IMR-90 (cell line): ENCODE results near the gene ZXDC. TPM values are rescaled to one million over a fixed set of nuclear protein-coding genes. Genes with fewer than 3 reads are reported as not detected.
A peak's percentile ranks its signal among the peaks of the same experiment; 100 is the strongest.

ENCODE experiments used
- ATAC-seq: fragments of 200-7000 bp; cut with Tn5 transposase; 2 replicates; pipeline ENCODE4 v1.9.1; 2020; ENCODE audit warnings: low read depth, mild to moderate bottlenecking, moderate library complexity
- BruUV-seq: library from RNA; stranded (reverse); fragments of 400-500 nt; replicated peaks from 2 replicates; lab custom pipeline; 2021; lab: Mats Ljungman, UMichigan
- CTCF ChIA-PET: fragments of 300-600 bp; formaldehyde crosslinking; extraction: SDS; loops from one replicate; lab custom pipeline; 2021; ENCODE audit warnings: antibody characterized with exemption; lab: Yijun Ruan, JAX
- POLR2A ChIA-PET: fragments of 300-600 bp; sonication (Branson Sonifier 250); formaldehyde crosslinking; loops from one replicate; lab custom pipeline; 2022; ENCODE audit warnings: antibody characterized with exemption; ENCODE audit not compliant: unreplicated experiment; lab: Charles Lee
- DNase-seq: peaks from one replicate; pipeline ENCODE4 v3.0.0; 2013
- H2AFZ ChIP-seq: replicated peaks from 2 replicates; pipeline ENCODE3; 2013; ENCODE audit warnings: low read length, mild to moderate bottlenecking; ENCODE audit not compliant: poor library complexity
- H2AK5ac ChIP-seq: 2 replicates; pipeline ENCODE4 v1.6.1; 2013; ENCODE audit warnings: low read depth, low read length, inconsistent platforms
- H2AK9ac ChIP-seq: replicated peaks from 2 replicates; pipeline ENCODE3; 2013; ENCODE audit warnings: mild to moderate bottlenecking, low read depth, low read length, moderate library complexity; ENCODE audit not compliant: poor library complexity
- H2BK120ac ChIP-seq: 2 replicates; pipeline ENCODE4 v1.6.1; 2013; ENCODE audit warnings: low read depth, low read length, inconsistent platforms
- H2BK15ac ChIP-seq: 3 replicates; pipeline ENCODE4 v1.6.1; 2013; ENCODE audit warnings: low read depth, low read length, inconsistent platforms
- H2BK20ac ChIP-seq: 2 replicates; pipeline ENCODE4 v1.6.1; 2013; ENCODE audit warnings: low read depth, mild to moderate bottlenecking, inconsistent platforms, low read length, moderate library complexity
- H2BK5ac ChIP-seq: 2 replicates; pipeline ENCODE4 v1.6.1; 2013; ENCODE audit warnings: mild to moderate bottlenecking, low read depth, low read length, inconsistent platforms; ENCODE audit not compliant: poor library complexity, severe bottlenecking
- H3K14ac ChIP-seq: replicated peaks from 2 replicates; pipeline ENCODE4 v1.6.1; 2013; ENCODE audit warnings: low read depth, low read length, inconsistent platforms
- H3K18ac ChIP-seq: 2 replicates; pipeline ENCODE4 v1.6.1; 2013; ENCODE audit warnings: low read depth, low read length, control low read depth
- H3K23ac ChIP-seq: 2 replicates; pipeline ENCODE4 v1.6.1; 2013; ENCODE audit warnings: low read depth, low read length, inconsistent platforms
- H3K27ac ChIP-seq: 2 replicates; pipeline ENCODE4 v1.5.1; 2013; ENCODE audit warnings: mild to moderate bottlenecking, control low read depth, low read length; ENCODE audit not compliant: insufficient read depth
- H3K27me3 ChIP-seq: 2 replicates; pipeline ENCODE4 v1.6.1; 2013; ENCODE audit warnings: low read length; ENCODE audit not compliant: control insufficient read depth, insufficient read depth
- H3K36me3 ChIP-seq: 2 replicates; pipeline ENCODE4 v1.6.1; 2013; ENCODE audit warnings: low read length, mixed read lengths; ENCODE audit not compliant: control insufficient read depth, insufficient read depth
- H3K4ac ChIP-seq: 2 replicates; pipeline ENCODE4 v1.6.1; 2013; ENCODE audit warnings: low read depth, low read length, inconsistent platforms
- H3K4me1 ChIP-seq: 2 replicates; pipeline ENCODE4 v1.6.1; 2013; ENCODE audit warnings: low read length, mixed read lengths; ENCODE audit not compliant: control insufficient read depth, insufficient read depth
- H3K4me2 ChIP-seq: 2 replicates; pipeline ENCODE4 v1.6.1; 2013; ENCODE audit warnings: low read depth, mild to moderate bottlenecking, control low read depth, low read length, moderate library complexity
- H3K4me3 ChIP-seq: 2 replicates; pipeline ENCODE4 v1.5.1; 2013; ENCODE audit warnings: low read depth, mild to moderate bottlenecking, control low read depth, low read length, moderate library complexity; ENCODE audit not compliant: insufficient read depth
- H3K56ac ChIP-seq: 2 replicates; pipeline ENCODE4 v1.6.1; 2013; ENCODE audit warnings: low read length, inconsistent platforms; ENCODE audit not compliant: insufficient read depth; ENCODE audit errors: extremely low read depth
- H3K79me1 ChIP-seq, 2 experiments: 2 replicates each; pipeline ENCODE4 v1.6.1; 2013; ENCODE audit warnings: low read length in 2 of 2, inconsistent platforms in 1 of 2, low read depth in 1 of 2
- H3K9ac ChIP-seq: 2 replicates; pipeline ENCODE4 v1.6.1; 2013; ENCODE audit warnings: low read depth, low read length, control low read depth
- H3K9me1 ChIP-seq: 2 replicates; pipeline ENCODE4 v1.6.1; 2013; ENCODE audit warnings: low read length, inconsistent platforms; ENCODE audit not compliant: insufficient read depth
- H3K9me3 ChIP-seq: 2 replicates; pipeline ENCODE4 v1.6.1; 2013; ENCODE audit warnings: low read length; ENCODE audit not compliant: control insufficient read depth, insufficient read depth
- H4K20me1 ChIP-seq: 2 replicates; pipeline ENCODE4 v1.6.1; 2013; ENCODE audit warnings: low read length, inconsistent platforms; ENCODE audit not compliant: insufficient read depth
- H4K5ac ChIP-seq: 2 replicates; pipeline ENCODE4 v1.6.1; 2013; ENCODE audit warnings: mild to moderate bottlenecking, low read depth, low read length, control low read depth
- H4K8ac ChIP-seq, 2 experiments: 2 replicates each; pipeline ENCODE4 v1.6.1; 2013; ENCODE audit warnings: low read depth in 2 of 2, low read length in 2 of 2, control low read depth in 1 of 2, inconsistent platforms in 1 of 2
- H4K91ac ChIP-seq: 2 replicates; pipeline ENCODE4 v1.6.1; 2013; ENCODE audit warnings: low read depth, low read length, inconsistent platforms; ENCODE audit not compliant: insufficient read depth
- BHLHE40 ChIP-seq: fragments of 150-350 bp; IDR thresholded peaks from 2 replicates; pipeline ENCODE4 v1.6.1; 2016; ENCODE audit warnings: mild to moderate bottlenecking, low read depth, low read length
- CEBPB ChIP-seq: IDR thresholded peaks from 2 replicates; pipeline ENCODE4 v1.6.1; 2012; ENCODE audit warnings: low read depth, low read length, improper control_type of control experiment
- CHD1 ChIP-seq: IDR thresholded peaks from 2 replicates; pipeline ENCODE4 v1.6.1; 2012; ENCODE audit warnings: low read depth, low read length, improper control_type of control experiment
- CTCF ChIP-seq: conservative IDR thresholded peaks from 2 replicates; pipeline ENCODE4 v1.5.1; 2012; ENCODE audit warnings: mild to moderate bottlenecking, low read depth, low read length, improper control_type of control experiment
- ELK1 ChIP-seq: fragments of 150-350 bp; IDR thresholded peaks from 2 replicates; pipeline ENCODE4 v1.6.1; 2016; ENCODE audit warnings: low read depth, mild to moderate bottlenecking, low read length, moderate library complexity, borderline replicate concordance
- FOS ChIP-seq: fragments of 150-350 bp; IDR thresholded peaks from 2 replicates; pipeline ENCODE4 v1.6.1; 2016; ENCODE audit warnings: low read depth, low read length
- MAFK ChIP-seq: IDR thresholded peaks from 2 replicates; pipeline ENCODE4 v1.6.1; 2012; ENCODE audit warnings: low read depth, low read length, improper control_type of control experiment
- MAZ ChIP-seq: IDR thresholded peaks from 2 replicates; pipeline ENCODE4 v1.6.1; 2012; ENCODE audit warnings: low read depth, mild to moderate bottlenecking, low read length, improper control_type of control experiment, moderate library complexity, borderline replicate concordance
- MXI1 ChIP-seq: IDR thresholded peaks from 2 replicates; pipeline ENCODE4 v1.6.1; 2012; ENCODE audit warnings: low read depth, mild to moderate bottlenecking, low read length, moderate library complexity, borderline replicate concordance
- NFE2L2 ChIP-seq: fragments of 150-350 bp; IDR thresholded peaks from 2 replicates; pipeline ENCODE4 v1.6.1; 2016; ENCODE audit warnings: low read depth, mild to moderate bottlenecking, low read length
- POLR2A ChIP-seq: IDR thresholded peaks from 2 replicates; pipeline ENCODE4 v1.6.1; 2012; ENCODE audit warnings: mild to moderate bottlenecking, low read depth, low read length
- RAD21 ChIP-seq: IDR thresholded peaks from 2 replicates; pipeline ENCODE4 v1.6.1; 2012; ENCODE audit warnings: low read length, improper control_type of control experiment
- RCOR1 ChIP-seq: IDR thresholded peaks from 2 replicates; pipeline ENCODE4 v1.6.1; 2012; ENCODE audit warnings: mild to moderate bottlenecking, low read length, improper control_type of control experiment; ENCODE audit not compliant: insufficient replicate concordance
- SMC3 ChIP-seq: fragments of 150-350 bp; IDR thresholded peaks from 2 replicates; pipeline ENCODE4 v1.6.1; 2016; ENCODE audit warnings: low read depth, mild to moderate bottlenecking, antibody characterized with exemption, low read length, moderate library complexity
- WGBS, 2 experiments: methylation state at CpG; one replicate each; pipeline versions ENCODE4 v1.1.5 to v1.1.7; 2013; ENCODE audit warnings: missing lambda C conversion rate in 2 of 2; ENCODE audit not compliant: insufficient read length in 1 of 2; ENCODE audit errors: extremely low coverage in 2 of 2; 5-methylcytosine and 5-hydroxymethylcytosine counted together
- dilution Hi-C: fragments of 300-500 bp; cut with HindIII; formaldehyde crosslinking; loops from one replicate; pipeline ENCODE4 v1.14.3; 2018; ENCODE audit warnings: low sequenced_read_pairs; ENCODE audit not compliant: unreplicated experiment
- in situ Hi-C: fragments of 300-500 bp; cut with MboI; formaldehyde crosslinking; loops from 3 replicates; pipeline ENCODE4 v1.14.3; 2019; ENCODE audit warnings: low sequenced_read_pairs, inconsistent platforms, mixed read lengths
- intact Hi-C: fragments of 100-400 bp; cut with micrococcal nuclease; formaldehyde crosslinking; loops from 2 replicates; pipeline ENCODE4 v1.10.0; 2022
- polyA plus RNA-seq, 3 experiments: library from polyadenylated mRNA; depleted of rRNA; stranded (reverse); fragments of >200 nt; gene quantifications; 2 replicates each; pipeline ENCODE4 v1.2.3, GENCODE V29; 2012; ENCODE audit warnings: low replicate concordance in 1 of 3
- total RNA-seq: library from RNA; depleted of rRNA; stranded (reverse); fragments of >200 nt; gene quantifications from 2 replicates; pipeline ENCODE4 v1.2.3, GENCODE V29; 2012

ZXDC gene
- total and polyA plus RNA-seq, 2 of the 4 experiments (the other 2 are of a cell fraction) = 11.5 to 14.3 TPM

GRCh38 chr3:126523745-126524428 lies 48.2 kb upstream of the ZXDC start, which contains the start of gene CHST13:
CHST13 (plus strand) TSS chr3:126524155; CDS start chr3:126524333, 178 bp downstream.
- H4K91ac ChIP-seq = no peak within 1 kb of the TSS
- H3K4me1 ChIP-seq = no peaks in the 10 kb centered on the region; the same call in 1 of the 2 replicates
- in situ Hi-C loops = loop anchor here (10.0 kb wide), 1 partner anchor 931 kb away; no protein-coding TSS in a partner anchor
- no peaks in the 10 kb centered on the region for H4K20me1 ChIP-seq
- no peak within 1 kb of the TSS for H2AK9ac ChIP-seq
- no peak within 1 kb of the TSS for H2BK20ac ChIP-seq
- 0 out of 2 replicates have a peak within 1 kb of the TSS, but pooled peaks have one; percentile 17 for H3K4me3 ChIP-seq
- no peak for TF ChIP-seq RCOR1
- TF ChIP-seq CHD1 = no peak
- TF ChIP-seq MAZ = no peak
- no peak for TF ChIP-seq MAFK
- TF ChIP-seq SMC3 = no peak
- TF ChIP-seq NFE2L2 = no peak
- no peak for TF ChIP-seq FOS
- TF ChIP-seq BHLHE40 = no peak
- no peak for TF ChIP-seq MXI1
- no peak for TF ChIP-seq POLR2A
- TF ChIP-seq RAD21 = no peak
- TF ChIP-seq CTCF = no peak
- no peak for TF ChIP-seq ELK1
- no peak for TF ChIP-seq CEBPB
- POLR2A ChIA-PET = no interaction called here
- H3K79me1 ChIP-seq = no peaks in the 10 kb centered on the region
- H3K27me3 ChIP-seq = peaks cover 48% of the 10 kb centered on the region
- no peak within 1 kb of the TSS for H2BK5ac ChIP-seq
- no TSS peak for BruUV-seq
- H3K4me2 ChIP-seq = peak within 1 kb of the TSS; percentile 64
- dilution Hi-C loops = no loop called here
- H3K9ac ChIP-seq = no peak within 1 kb of the TSS
- H3K18ac ChIP-seq = no peak within 1 kb of the TSS
- H3K9me3 ChIP-seq = no peaks in the 10 kb centered on the region
- H2AK5ac ChIP-seq = no peak within 1 kb of the TSS
- H4K8ac ChIP-seq = no peak within 1 kb of the TSS
- H2BK120ac ChIP-seq = no peak within 1 kb of the TSS
- no peak within 1 kb of the TSS for H2BK15ac ChIP-seq
- ATAC-seq (peak; percentile 87), DNase-seq (peak; percentile 16)
- WGBS, 2 experiments = 1% methylated on average over 34 of the region's 56 CpGs; no CpG with 5 or more reads in 1 of the 2 experiments
- no peak within 1 kb of the TSS for H3K23ac ChIP-seq
- H3K36me3 ChIP-seq = no peaks in the 10 kb centered on the region
- H3K9me1 ChIP-seq = no peaks in the 10 kb centered on the region; the same call in 1 of the 2 replicates
- no peak within 1 kb of the TSS for H3K4ac ChIP-seq
- no peak within 1 kb of the TSS for H3K27ac ChIP-seq
- no peak within 1 kb of the TSS for H4K5ac ChIP-seq
- intact Hi-C loops = loop anchor here (2.0 to 5.0 kb wide), 4 partner anchors 131 to 458 kb away; partner anchors contain the start of genes PLXNA1 and TXNRD3
- H3K14ac ChIP-seq = no peak within 1 kb of the TSS
- no peak within 1 kb of the TSS for H3K56ac ChIP-seq
- CTCF ChIA-PET = interaction anchor here (1.8 kb wide), 2 partner anchors 10 to 932 kb away, joined by 6 to 7 read pairs; no protein-coding TSS in a partner anchor
- H2AFZ ChIP-seq = peak within 1 kb of the TSS; percentile 75
